Measurements from ENCODE around the gene UBAP2.
A peak's percentile ranks its signal among the peaks of the same experiment; 100 is the strongest.

UBAP2 gene

GRCh38 chr9:33943389-33943788 is 105.3 kb downstream of the UBAP2 start:
- DNase-seq (ENCODE audit: low read depth, low spot score) = no peak
- H3K4me3 ChIP-seq (ENCODE audit: low read depth, low read length) = no peak overlapping the region
- in situ Hi-C loops (cut with HindIII; ENCODE audit: low sequenced_read_pairs) = no loop called here
- TF ChIP-seq, protein P1, sequence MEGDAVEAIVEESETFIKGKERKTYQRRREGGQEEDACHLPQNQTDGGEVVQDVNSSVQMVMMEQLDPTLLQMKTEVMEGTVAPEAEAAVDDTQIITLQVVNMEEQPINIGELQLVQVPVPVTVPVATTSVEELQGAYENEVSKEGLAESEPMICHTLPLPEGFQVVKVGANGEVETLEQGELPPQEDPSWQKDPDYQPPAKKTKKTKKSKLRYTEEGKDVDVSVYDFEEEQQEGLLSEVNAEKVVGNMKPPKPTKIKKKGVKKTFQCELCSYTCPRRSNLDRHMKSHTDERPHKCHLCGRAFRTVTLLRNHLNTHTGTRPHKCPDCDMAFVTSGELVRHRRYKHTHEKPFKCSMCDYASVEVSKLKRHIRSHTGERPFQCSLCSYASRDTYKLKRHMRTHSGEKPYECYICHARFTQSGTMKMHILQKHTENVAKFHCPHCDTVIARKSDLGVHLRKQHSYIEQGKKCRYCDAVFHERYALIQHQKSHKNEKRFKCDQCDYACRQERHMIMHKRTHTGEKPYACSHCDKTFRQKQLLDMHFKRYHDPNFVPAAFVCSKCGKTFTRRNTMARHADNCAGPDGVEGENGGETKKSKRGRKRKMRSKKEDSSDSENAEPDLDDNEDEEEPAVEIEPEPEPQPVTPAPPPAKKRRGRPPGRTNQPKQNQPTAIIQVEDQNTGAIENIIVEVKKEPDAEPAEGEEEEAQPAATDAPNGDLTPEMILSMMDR (IDR thresholded peaks at IDR 0.05; ENCODE audit: low read depth, low read length) = no peak

DNA sequence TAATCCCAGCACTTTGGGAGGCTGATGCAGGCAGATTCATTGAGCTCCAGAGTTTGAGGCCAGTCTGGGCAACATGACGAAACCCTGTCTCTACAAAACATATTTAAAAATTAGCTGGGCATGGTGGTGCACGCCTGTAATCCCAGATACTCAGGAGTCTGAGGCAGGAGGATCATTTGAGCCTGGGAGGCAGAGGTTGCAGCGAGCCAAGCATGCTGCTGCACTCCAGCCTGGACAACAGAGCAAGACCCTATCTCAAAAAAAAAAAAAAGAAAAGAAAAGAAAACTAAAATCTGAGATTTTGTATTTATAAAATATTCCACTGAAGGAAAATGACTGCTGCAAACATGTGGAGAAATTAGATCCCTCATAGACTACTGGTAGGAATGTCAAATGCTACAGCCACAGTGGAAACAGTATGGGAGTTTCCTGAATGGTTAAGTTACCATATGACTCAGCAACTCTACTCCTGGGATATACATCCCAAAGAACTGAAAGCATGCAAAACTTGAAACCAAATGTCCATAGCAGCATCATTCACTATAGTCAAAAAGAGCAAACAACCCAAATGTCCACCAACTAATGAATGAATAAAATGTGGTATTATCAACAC is 106.1 kb downstream of the UBAP2 start:
- no peak overlapping the region for H3K4me3 ChIP-seq (ENCODE audit: low read depth, low read length)
- TF ChIP-seq, protein P1 (IDR thresholded peaks at IDR 0.05; ENCODE audit: low read depth, low read length) = peak; percentile 54
- in situ Hi-C loops (cut with HindIII; ENCODE audit: low sequenced_read_pairs) = no loop called here
- DNase-seq (ENCODE audit: low read depth, low spot score) = peak; percentile 82

- TF ChIP-seq, protein P1 (IDR thresholded peaks at IDR 0.05; ENCODE audit: low read depth, low read length) = no peak
- in situ Hi-C loops (cut with HindIII; ENCODE audit: low sequenced_read_pairs) = no loop called here
Measured at GRCh38 chr9:33939924-33940874, 108.5 kb downstream of the UBAP2 start.

DNA sequence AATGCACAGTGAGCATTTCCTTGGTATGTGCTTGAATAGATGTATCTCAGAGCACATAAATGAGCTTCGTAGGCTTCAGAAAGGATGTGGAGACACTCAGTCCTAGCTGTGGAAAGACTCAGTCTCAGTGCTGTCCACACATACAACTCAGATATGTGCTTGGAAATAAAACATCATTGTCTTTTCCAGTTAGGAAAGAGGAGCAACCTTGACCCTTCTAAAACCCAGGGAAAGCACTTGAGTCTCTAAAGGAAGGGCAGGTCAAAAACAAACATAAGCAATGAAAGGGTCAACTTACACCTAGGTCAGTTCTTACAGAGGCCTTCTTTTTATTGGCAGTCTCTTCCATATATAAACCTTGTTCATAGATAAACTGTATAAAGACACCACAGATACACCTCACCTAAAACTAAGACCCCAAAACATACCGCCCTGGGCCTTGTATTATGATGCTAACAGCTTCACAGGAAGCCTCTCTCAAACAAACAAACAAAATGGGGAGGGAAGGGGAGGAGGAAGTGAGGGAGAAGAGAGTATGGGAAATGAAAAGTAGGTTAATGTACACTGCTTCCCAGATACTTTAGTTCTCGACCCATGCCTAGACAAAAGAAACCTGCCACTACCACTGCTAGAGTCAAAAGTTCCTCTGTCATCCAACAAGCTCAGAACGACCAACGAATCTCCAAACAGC is 114.4 kb downstream of the UBAP2 start:
- DNase-seq (ENCODE audit: low read depth, low spot score) = no peak
- TF ChIP-seq, protein P1 (IDR thresholded peaks at IDR 0.05; ENCODE audit: low read depth, low read length) = no peak
- in situ Hi-C loops (cut with HindIII; ENCODE audit: low sequenced_read_pairs) = no loop called here
- H3K4me3 ChIP-seq (ENCODE audit: low read depth, low read length) = no peak overlapping the region

More at GRCh38 chr9:33939924-33940874, 108.5 kb downstream of the UBAP2 start:
- H3K4me3 ChIP-seq (ENCODE audit: low read depth, low read length) = no peak overlapping the region
- DNase-seq (ENCODE audit: low read depth, low spot score) = no peak

DNA sequence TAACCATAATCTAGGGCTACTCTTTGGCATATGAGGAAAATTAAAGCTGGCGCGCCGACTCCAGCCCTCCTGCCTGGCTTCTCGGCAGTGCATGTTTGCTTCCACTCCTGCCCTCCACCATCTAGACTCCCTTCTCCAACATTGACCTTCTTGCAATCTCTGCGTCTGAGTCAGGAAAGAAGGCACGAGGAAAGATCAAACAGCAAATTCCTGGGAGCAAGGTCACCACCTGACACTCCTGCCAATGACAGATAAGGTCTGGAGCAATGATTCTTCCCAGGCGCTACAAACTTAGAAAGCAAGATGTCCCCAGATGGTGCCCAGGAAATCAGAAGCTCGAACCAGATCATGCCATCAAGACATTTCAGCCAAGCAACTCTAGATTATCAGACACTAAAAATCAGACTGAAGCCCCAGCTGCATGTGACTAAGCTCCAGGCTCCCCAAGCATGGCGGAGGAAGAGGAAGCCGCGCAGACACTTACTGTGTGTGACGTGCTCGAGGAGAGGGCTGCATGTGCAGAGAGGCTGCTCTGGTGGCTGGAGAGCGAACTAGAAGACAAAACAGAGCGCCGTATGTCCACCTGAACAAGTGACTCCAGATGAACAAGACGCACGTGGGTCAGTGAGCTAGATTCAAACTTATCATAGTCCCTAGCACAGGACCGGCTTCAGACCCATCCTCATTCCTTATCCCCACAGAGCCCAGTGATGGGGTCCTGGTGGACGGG is 116.4 kb downstream of the UBAP2 start:
- DNase-seq (ENCODE audit: low read depth, low spot score) = no peak
- TF ChIP-seq, protein P1 (IDR thresholded peaks at IDR 0.05; ENCODE audit: low read depth, low read length) = no peak
- in situ Hi-C loops (cut with HindIII; ENCODE audit: low sequenced_read_pairs) = no loop called here
- H3K4me3 ChIP-seq (ENCODE audit: low read depth, low read length) = no peak overlapping the region

DNA sequence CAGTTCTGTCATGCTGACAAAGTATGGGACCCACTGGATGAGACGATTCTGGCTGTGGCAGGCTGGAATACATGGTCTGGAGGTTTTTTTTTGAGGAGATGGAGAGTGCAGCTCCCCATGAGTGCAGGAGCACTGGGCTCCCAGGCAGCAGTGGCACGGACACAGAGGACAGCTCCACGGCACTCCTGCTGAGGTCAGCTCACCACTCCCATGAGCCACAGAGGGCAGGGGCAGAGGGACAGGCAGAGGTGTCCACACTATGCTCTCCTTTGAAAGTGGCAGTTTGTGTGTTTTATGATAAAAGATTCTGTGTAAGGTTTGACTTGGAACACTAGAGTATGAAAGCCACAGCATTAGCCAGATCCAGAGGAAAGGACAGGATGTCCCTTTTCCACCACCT is 117.4 kb downstream of the UBAP2 start:
- no peak overlapping the region for H3K4me3 ChIP-seq (ENCODE audit: low read depth, low read length)
- in situ Hi-C loops (cut with HindIII; ENCODE audit: low sequenced_read_pairs) = no loop called here
- TF ChIP-seq, protein P1 (IDR thresholded peaks at IDR 0.05; ENCODE audit: low read depth, low read length) = no peak
- DNase-seq (ENCODE audit: low read depth, low spot score) = no peak
